SK-N-SH (cell line): ENCODE results near the gene NDRG2. TPM values are rescaled to one million over a fixed set of nuclear protein-coding genes. Genes with fewer than 3 reads are reported as not detected.

ENCODE experiments used
- CTCF ChIA-PET: fragments of 300-600, 350-600 bp; formaldehyde crosslinking; extraction: SDS; loops from one replicate; lab custom pipeline; 2021; lab: Yijun Ruan, JAX
- POLR2A ChIA-PET: fragments of 350-600 bp; sonication (Branson Sonifier 250); formaldehyde crosslinking; extraction: SDS; loops from one replicate; lab custom pipeline; 2020; ENCODE audit warnings: antibody characterized with exemption, inconsistent platforms; lab: Yijun Ruan, JAX
- DNase-seq: peaks from one replicate; pipeline ENCODE4 v3.0.0; 2012
- H2AFZ ChIP-seq: fragments of 200-600 bp; sonication (generic); 2 replicates; pipeline ENCODE4 v1.8.1; 2016; ENCODE audit warnings: antibody characterized with exemption, mild to moderate bottlenecking, low read depth
- H3F3A ChIP-seq: fragments of 200-600 bp; sonication (generic); replicated peaks from 2 replicates; pipeline ENCODE3; 2016; ENCODE audit warnings: antibody characterized with exemption, mild to moderate bottlenecking; ENCODE audit not compliant: insufficient read depth
- H3K27ac ChIP-seq, 2 experiments: fragments of 200-500 bp in 1 of 2; fragments of 200-600 bp in 1 of 2; sonication (Bioruptor generic) in 1 of 2; sonication (generic), shearing (Covaris generic) in 1 of 2; 2 replicates each; pipeline versions ENCODE4 v1.5.1 to v1.6.1; 2014 to 2016; ENCODE audit warnings: low read depth in 2 of 2, inconsistent platforms in 1 of 2, low read length in 1 of 2, mild to moderate bottlenecking in 1 of 2, mixed read lengths in 1 of 2
- H3K27me3 ChIP-seq: fragments of 200-600 bp; sonication (generic), shearing (Covaris generic); 2 replicates; pipeline ENCODE4 v1.6.1; 2016; ENCODE audit warnings: mixed run types; ENCODE audit not compliant: insufficient read depth
- H3K36me3 ChIP-seq, 2 experiments: fragments of 200-500 bp in 1 of 2; fragments of 200-600 bp in 1 of 2; sonication (Bioruptor generic) in 1 of 2; sonication (generic) in 1 of 2; replicated peaks in 1 of 2; 2 replicates each; pipeline versions ENCODE3 to v1.5.1; 2014 to 2016; ENCODE audit warnings: low read length in 1 of 2, mild to moderate bottlenecking in 1 of 2; ENCODE audit not compliant: insufficient read depth in 2 of 2, control insufficient read depth in 1 of 2
- H3K4me1 ChIP-seq, 2 experiments: fragments of 200-500 bp in 1 of 2; fragments of 200-600 bp in 1 of 2; sonication (Bioruptor generic) in 1 of 2; sonication (generic), shearing (Covaris generic) in 1 of 2; 2 replicates each; pipeline versions ENCODE4 v1.5.1 to v1.6.1; 2014 to 2016; ENCODE audit warnings: low read depth in 1 of 2, low read length in 1 of 2, mixed run types in 1 of 2; ENCODE audit not compliant: insufficient read depth in 2 of 2, control insufficient read depth in 1 of 2
- H3K4me2 ChIP-seq: fragments of 200-600 bp; sonication (generic), shearing (Covaris generic); 2 replicates; pipeline ENCODE4 v1.6.1; 2017; ENCODE audit warnings: mixed run types
- H3K4me3 ChIP-seq, 2 experiments: fragments of 200-500 bp in 1 of 2; fragments of 200-600 bp in 1 of 2; sonication (Bioruptor generic) in 1 of 2; sonication (generic), shearing (Covaris generic) in 1 of 2; 2 replicates each; pipeline versions ENCODE4 v1.5.1 to v1.8.1; 2014 to 2016; ENCODE audit warnings: low read depth in 2 of 2, inconsistent platforms in 1 of 2, low read length in 1 of 2, mild to moderate bottlenecking in 1 of 2, mixed read lengths in 1 of 2, moderate library complexity in 1 of 2
- H3K79me2 ChIP-seq: fragments of 200-600 bp; sonication (generic); 2 replicates; pipeline ENCODE4 v1.8.1; 2017; ENCODE audit warnings: mild to moderate bottlenecking; ENCODE audit not compliant: insufficient read depth
- H3K9ac ChIP-seq: fragments of 200-600 bp; sonication (generic); 2 replicates; pipeline ENCODE4 v1.6.1; 2017; ENCODE audit warnings: mixed run types
- H3K9me2 ChIP-seq: fragments of 200-600 bp; sonication (generic); 2 replicates; pipeline ENCODE4 v1.6.1; 2017; ENCODE audit warnings: mixed run types
- H3K9me3 ChIP-seq: fragments of 200-600 bp; sonication (generic); 2 replicates; pipeline ENCODE4 v1.6.1; 2017; ENCODE audit warnings: mixed run types, mild to moderate bottlenecking, moderate library complexity
- H4K20me1 ChIP-seq: fragments of 200-600 bp; sonication (generic); 2 replicates; pipeline ENCODE4 v1.6.1; 2017; ENCODE audit warnings: mild to moderate bottlenecking, mixed run types; ENCODE audit not compliant: insufficient read depth
- ELF1 ChIP-seq: IDR thresholded peaks from 2 replicates; pipeline ENCODE4 v1.4.0; 2012
- FOSL2 ChIP-seq: IDR thresholded peaks from 2 replicates; pipeline ENCODE4 v1.4.0; 2012; ENCODE audit warnings: low read depth, mild to moderate bottlenecking, moderate library complexity, borderline replicate concordance
- GATA2 ChIP-seq: sonication (generic); formaldehyde crosslinking; IDR thresholded peaks from 2 replicates; pipeline ENCODE4 v1.5.0; 2020; ENCODE audit warnings: mild to moderate bottlenecking, missing genetic modification reagents
- MXI1 ChIP-seq: IDR thresholded peaks from 2 replicates; pipeline ENCODE4 v1.6.1; 2012; ENCODE audit warnings: mild to moderate bottlenecking, low read depth, low read length, improper control_type of control experiment
- SIN3A ChIP-seq: IDR thresholded peaks from 2 replicates; pipeline ENCODE4 v1.6.1; 2012; ENCODE audit warnings: low read depth, mild to moderate bottlenecking, low read length, moderate library complexity, borderline replicate concordance
- SMC3 ChIP-seq: IDR thresholded peaks from 2 replicates; pipeline ENCODE4 v1.6.1; 2012; ENCODE audit warnings: low read depth, low read length, improper control_type of control experiment
- TCF12 ChIP-seq: IDR thresholded peaks from 2 replicates; pipeline ENCODE4 v1.4.0; 2012
- USF2 ChIP-seq: fragments of 150-350 bp; IDR thresholded peaks from 2 replicates; pipeline ENCODE4 v1.6.1; 2017; ENCODE audit warnings: antibody characterized with exemption, low read length, low read depth, borderline replicate concordance
- WGBS: methylation state at CpG from one replicate; pipeline ENCODE4 v1.1.6; 2017; ENCODE audit warnings: low lambda C conversion rate; 5-methylcytosine and 5-hydroxymethylcytosine counted together
- polyA plus RNA-seq, 3 experiments: library from polyadenylated mRNA; depleted of rRNA; stranded (reverse); fragments of >200 nt; gene quantifications; 2 replicates each; pipeline ENCODE4 v1.2.3, GENCODE V29; 2012
- TF ChIP-seq, protein P1 (sequence below): IDR thresholded peaks from 2 replicates; pipeline ENCODE4 v1.6.1; 2012; ENCODE audit warnings: mild to moderate bottlenecking, low read depth, low read length, moderate library complexity
- TF ChIP-seq, protein P2 (sequence below): fragments of 150-350 bp; IDR thresholded peaks from 2 replicates; pipeline ENCODE4 v1.6.1; 2016; ENCODE audit warnings: mild to moderate bottlenecking, low read depth, low read length
- TF ChIP-seq, protein P3 (sequence below): IDR thresholded peaks from 2 replicates; pipeline ENCODE4 v1.4.0; 2012; ENCODE audit warnings: low read depth, borderline replicate concordance

NDRG2 gene
- polyA plus RNA-seq, 1 of the 3 experiments (the other 2 are of a cell fraction), result 15.8 TPM

DNA sequence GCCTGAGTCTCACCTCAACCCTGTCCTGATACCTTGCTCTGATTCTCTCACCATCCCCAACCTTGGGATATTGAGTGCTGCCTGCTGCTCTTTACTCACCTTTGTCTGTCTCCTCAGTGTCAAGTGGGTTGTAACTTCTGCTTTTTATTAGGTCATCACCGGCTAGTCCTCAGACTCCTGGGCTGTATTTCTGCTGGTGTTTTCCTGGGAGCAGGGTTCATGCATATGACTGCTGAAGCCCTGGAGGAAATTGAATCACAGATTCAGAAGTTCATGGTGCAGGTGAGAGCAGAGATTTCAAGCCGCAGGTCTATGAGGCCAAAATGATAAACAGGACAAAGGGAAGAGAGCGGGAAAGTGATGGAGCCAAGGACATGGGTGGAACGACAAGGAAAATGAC, 25.3 kb downstream of the NDRG2 start (continued):
- TF ChIP-seq, protein P1, sequence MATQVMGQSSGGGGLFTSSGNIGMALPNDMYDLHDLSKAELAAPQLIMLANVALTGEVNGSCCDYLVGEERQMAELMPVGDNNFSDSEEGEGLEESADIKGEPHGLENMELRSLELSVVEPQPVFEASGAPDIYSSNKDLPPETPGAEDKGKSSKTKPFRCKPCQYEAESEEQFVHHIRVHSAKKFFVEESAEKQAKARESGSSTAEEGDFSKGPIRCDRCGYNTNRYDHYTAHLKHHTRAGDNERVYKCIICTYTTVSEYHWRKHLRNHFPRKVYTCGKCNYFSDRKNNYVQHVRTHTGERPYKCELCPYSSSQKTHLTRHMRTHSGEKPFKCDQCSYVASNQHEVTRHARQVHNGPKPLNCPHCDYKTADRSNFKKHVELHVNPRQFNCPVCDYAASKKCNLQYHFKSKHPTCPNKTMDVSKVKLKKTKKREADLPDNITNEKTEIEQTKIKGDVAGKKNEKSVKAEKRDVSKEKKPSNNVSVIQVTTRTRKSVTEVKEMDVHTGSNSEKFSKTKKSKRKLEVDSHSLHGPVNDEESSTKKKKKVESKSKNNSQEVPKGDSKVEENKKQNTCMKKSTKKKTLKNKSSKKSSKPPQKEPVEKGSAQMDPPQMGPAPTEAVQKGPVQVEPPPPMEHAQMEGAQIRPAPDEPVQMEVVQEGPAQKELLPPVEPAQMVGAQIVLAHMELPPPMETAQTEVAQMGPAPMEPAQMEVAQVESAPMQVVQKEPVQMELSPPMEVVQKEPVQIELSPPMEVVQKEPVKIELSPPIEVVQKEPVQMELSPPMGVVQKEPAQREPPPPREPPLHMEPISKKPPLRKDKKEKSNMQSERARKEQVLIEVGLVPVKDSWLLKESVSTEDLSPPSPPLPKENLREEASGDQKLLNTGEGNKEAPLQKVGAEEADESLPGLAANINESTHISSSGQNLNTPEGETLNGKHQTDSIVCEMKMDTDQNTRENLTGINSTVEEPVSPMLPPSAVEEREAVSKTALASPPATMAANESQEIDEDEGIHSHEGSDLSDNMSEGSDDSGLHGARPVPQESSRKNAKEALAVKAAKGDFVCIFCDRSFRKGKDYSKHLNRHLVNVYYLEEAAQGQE, result no peak
- TF ChIP-seq, protein P2, sequence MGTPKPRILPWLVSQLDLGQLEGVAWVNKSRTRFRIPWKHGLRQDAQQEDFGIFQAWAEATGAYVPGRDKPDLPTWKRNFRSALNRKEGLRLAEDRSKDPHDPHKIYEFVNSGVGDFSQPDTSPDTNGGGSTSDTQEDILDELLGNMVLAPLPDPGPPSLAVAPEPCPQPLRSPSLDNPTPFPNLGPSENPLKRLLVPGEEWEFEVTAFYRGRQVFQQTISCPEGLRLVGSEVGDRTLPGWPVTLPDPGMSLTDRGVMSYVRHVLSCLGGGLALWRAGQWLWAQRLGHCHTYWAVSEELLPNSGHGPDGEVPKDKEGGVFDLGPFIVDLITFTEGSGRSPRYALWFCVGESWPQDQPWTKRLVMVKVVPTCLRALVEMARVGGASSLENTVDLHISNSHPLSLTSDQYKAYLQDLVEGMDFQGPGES, result no peak
- no peak for TF ChIP-seq USF2
- TF ChIP-seq, protein P3, sequence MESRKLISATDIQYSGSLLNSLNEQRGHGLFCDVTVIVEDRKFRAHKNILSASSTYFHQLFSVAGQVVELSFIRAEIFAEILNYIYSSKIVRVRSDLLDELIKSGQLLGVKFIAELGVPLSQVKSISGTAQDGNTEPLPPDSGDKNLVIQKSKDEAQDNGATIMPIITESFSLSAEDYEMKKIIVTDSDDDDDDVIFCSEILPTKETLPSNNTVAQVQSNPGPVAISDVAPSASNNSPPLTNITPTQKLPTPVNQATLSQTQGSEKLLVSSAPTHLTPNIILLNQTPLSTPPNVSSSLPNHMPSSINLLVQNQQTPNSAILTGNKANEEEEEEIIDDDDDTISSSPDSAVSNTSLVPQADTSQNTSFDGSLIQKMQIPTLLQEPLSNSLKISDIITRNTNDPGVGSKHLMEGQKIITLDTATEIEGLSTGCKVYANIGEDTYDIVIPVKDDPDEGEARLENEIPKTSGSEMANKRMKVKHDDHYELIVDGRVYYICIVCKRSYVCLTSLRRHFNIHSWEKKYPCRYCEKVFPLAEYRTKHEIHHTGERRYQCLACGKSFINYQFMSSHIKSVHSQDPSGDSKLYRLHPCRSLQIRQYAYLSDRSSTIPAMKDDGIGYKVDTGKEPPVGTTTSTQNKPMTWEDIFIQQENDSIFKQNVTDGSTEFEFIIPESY, result no peak

DNA sequence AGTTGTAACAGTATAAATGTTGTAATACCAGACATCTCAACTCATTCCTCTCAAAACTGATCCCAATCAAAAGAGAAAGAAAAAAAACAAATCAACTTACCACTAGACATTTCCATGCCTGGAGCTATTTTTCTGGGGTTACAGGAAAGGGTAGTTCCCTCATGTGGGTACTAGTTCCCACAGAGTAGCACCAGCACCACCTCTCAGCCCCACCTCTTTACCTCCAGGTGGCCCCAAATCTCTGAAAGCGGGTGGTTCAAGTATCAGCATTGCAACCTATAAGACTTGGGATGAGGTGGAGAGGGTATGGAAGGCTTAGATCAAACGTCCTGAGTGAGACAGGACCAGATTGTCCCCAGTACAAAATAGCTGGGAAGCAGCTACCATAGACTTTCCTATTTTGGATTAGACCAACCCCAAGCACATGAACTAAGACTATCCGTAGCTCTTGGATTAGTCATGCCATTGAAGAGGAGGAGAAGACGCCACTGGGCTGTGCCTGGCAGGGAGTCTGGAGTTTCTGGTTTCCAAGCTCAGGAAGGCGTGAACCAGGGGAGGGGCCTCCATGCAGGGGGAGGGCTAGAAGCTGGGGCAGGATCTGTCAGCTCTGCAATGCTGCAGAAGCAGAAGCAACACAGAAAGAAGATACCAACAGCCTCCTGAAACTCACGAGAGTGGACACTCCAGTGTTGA, 26.0 kb downstream of the NDRG2 start, which contains the start of gene SLC39A2:
TSS of gene SLC39A2 (plus strand) at position 620 of the 693 bp plus-strand sequence. CDS start 154 bp downstream, outside the sequence.
- no peaks in the 10 kb centered on the region for H3K27me3 ChIP-seq
- POLR2A ChIA-PET, result no interaction called here
- H3K4me3 ChIP-seq, result no peak within 1 kb of the TSS
- no peaks in the 10 kb centered on the region for H3K9me3 ChIP-seq
- 62% methylated on average over 6 of the region's 6 CpGs for WGBS
- CTCF ChIA-PET, result interaction anchor here (0.9 to 8.8 kb wide), 9 partner anchors 12 to 108 kb away, joined by 3 to 54 read pairs (median 8); no protein-coding TSS in a partner anchor
- no peaks in the 10 kb centered on the region for H3K9me2 ChIP-seq
- H3K36me3 ChIP-seq, result peaks cover 13 to 37% of the 10 kb centered on the region in 2 experiments
- no peak within 1 kb of the TSS for H3K4me2 ChIP-seq
- no peak within 1 kb of the TSS for H2AFZ ChIP-seq
- DNase-seq, result no peak
- H3F3A ChIP-seq, result peaks cover 9% of the 10 kb centered on the region
- no peaks in the 10 kb centered on the region; a peak in 1 of 4 replicates for H3K4me1 ChIP-seq
- no peak within 1 kb of the TSS for H3K27ac ChIP-seq
- H3K79me2 ChIP-seq, result no peaks in the 10 kb centered on the region
- TF ChIP-seq, protein P3, result no peak
- TF ChIP-seq USF2, result no peak
- no peak for TF ChIP-seq FOSL2
- TF ChIP-seq TCF12, result no peak
- TF ChIP-seq MXI1, result no peak
- TF ChIP-seq GATA2, result no peak
- no peak for TF ChIP-seq SMC3
- no peak for TF ChIP-seq ELF1
- TF ChIP-seq SIN3A, result no peak
- no peaks in the 10 kb centered on the region for H4K20me1 ChIP-seq
- no peak within 1 kb of the TSS for H3K9ac ChIP-seq
